Cardiac muscle cell (in vitro differentiated cells and primary cell): Measurements from ENCODE around the gene CTSW. TPM values are rescaled to one million over a fixed set of nuclear protein-coding genes. Genes with fewer than 3 reads are reported as not detected.

Experiments
- DNase-seq, 2 donors: peaks; one replicate each; pipeline versions ENCODE4 v3.0.0 to v3.0.0-alpha.2; 2010 to 2017; ENCODE audit warnings: low read depth in 1 of 2, low spot score in 1 of 2
- H3K27ac ChIP-seq: fragments of 200-600 bp; sonication (generic); 2 replicates; pipeline ENCODE4 v1.5.1; 2016
- H3K27me3 ChIP-seq: fragments of 200-600 bp; sonication (generic); 2 replicates; pipeline ENCODE4 v1.6.0; 2016; ENCODE audit warnings: control low read depth
- H3K36me3 ChIP-seq: fragments of 200-600 bp; sonication (generic); 2 replicates; pipeline ENCODE4 v1.5.1; 2016; ENCODE audit warnings: control low read depth
- H3K4me1 ChIP-seq: fragments of 200-600 bp; sonication (generic); 2 replicates; pipeline ENCODE4 v1.8.1; 2017; ENCODE audit warnings: low read depth, mild to moderate bottlenecking, mixed run types
- H3K4me3 ChIP-seq: fragments of 200-600 bp; sonication (generic); 2 replicates; pipeline ENCODE4 v1.5.1; 2016; ENCODE audit warnings: mild to moderate bottlenecking
- H3K9me3 ChIP-seq: fragments of 200-600 bp; sonication (generic); 2 replicates; pipeline ENCODE4 v1.5.1; 2017; ENCODE audit warnings: low read depth, mild to moderate bottlenecking, control low read depth
- polyA plus RNA-seq: library from polyadenylated mRNA; unstranded; fragments of >200 nt; fragmentation: Nextera tagmentation; extraction: Ambion mirVana; gene quantifications from 2 replicates; pipeline ENCODE4 v1.2.1, GENCODE V29; 2016
- total RNA-seq: library from RNA; depleted of rRNA; stranded (reverse); fragments of >200 nt; gene quantifications from 2 replicates; pipeline ENCODE4 v1.2.3, GENCODE V29; 2016
- TF ChIP-seq, protein P1 (sequence below): IDR thresholded peaks from 2 replicates; pipeline ENCODE4 v1.5.1; 2012; ENCODE audit warnings: low read depth, mild to moderate bottlenecking, low read length

The CTSW gene
- total and polyA plus RNA-seq, 2 experiments from 2014 or later = 0.60 TPM; not detected in 1

DNA sequence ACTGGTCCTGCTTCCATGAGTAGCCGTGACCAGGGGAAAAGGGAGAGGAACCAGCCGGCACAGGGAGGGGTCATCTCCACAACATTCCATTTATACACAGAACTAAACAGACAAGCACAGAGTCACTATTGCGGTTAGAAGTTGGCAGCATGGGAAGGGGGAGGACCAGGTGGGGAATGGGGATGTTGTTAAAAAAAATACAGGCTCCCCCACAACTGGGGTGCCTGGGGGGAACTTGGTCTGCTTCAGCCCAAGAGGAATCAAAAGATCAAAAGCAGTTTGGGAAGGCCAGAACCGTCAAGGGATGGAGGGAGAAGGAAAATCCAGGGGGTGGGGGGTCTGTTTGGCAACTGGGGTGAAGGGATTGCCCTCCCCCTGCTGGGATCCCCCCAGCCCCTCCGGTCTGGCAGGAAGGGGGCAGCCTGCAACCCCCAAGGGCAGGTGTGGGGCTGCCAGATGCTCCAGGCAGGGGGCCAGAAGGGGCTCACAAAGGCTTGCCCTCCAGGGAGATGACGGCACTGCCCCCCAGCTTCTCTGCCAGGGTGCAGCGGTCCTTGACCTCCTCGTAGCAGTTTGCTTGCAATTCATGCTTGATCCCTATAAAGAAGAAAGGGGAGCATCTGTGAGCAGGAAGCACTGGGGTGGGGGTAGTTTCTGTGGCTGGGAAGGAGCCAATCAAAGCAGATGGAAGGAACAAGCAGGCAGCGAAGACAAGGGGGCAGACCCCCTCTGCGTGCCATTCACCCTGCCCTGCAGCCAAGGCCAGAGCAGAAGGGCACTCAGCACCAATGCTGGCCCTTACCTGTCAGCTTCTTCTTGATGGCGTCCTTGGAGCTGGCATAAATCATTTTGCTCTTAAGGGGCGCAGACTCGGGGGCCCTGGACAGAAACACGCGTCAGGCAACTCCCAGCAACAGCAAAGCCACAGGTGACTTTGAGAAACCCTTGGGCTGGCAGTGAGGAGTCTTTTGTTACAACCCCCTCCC is 24.5 kb upstream of the CTSW start:
- no peak for DNase-seq
- peaks cover 33% of the 10 kb centered on the region for H3K36me3 ChIP-seq

DNA sequence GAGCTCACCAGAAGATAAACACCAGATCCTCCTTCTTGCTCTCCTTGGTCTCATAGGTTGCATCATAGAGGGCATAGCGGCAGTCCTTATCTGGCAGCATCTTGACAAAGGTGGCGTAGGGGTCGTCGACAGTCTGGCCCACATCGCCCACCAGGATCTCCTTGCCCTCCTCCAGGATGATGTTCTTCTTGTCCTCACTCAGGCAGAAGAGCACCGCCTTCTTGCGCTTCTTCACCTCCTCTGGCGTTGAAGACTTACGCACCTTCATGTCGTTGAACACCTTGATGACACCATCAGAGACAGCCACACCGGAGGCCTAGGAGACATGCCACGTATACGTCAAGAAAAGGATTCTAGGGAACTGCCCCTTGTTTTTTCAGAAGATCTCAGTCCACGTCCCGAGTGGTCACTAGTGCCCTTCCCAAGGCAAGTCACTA is 23.7 kb upstream of the CTSW start:
- H3K27me3 ChIP-seq = no peaks in the 10 kb centered on the region
- H3K4me3 ChIP-seq = no peak overlapping the region
- peaks cover 33% of the 10 kb centered on the region for H3K36me3 ChIP-seq
- TF ChIP-seq, protein P1, sequence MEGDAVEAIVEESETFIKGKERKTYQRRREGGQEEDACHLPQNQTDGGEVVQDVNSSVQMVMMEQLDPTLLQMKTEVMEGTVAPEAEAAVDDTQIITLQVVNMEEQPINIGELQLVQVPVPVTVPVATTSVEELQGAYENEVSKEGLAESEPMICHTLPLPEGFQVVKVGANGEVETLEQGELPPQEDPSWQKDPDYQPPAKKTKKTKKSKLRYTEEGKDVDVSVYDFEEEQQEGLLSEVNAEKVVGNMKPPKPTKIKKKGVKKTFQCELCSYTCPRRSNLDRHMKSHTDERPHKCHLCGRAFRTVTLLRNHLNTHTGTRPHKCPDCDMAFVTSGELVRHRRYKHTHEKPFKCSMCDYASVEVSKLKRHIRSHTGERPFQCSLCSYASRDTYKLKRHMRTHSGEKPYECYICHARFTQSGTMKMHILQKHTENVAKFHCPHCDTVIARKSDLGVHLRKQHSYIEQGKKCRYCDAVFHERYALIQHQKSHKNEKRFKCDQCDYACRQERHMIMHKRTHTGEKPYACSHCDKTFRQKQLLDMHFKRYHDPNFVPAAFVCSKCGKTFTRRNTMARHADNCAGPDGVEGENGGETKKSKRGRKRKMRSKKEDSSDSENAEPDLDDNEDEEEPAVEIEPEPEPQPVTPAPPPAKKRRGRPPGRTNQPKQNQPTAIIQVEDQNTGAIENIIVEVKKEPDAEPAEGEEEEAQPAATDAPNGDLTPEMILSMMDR = no peak
- H3K4me1 ChIP-seq = peaks cover 7% of the 10 kb centered on the region
- no peak overlapping the region for H3K27ac ChIP-seq
- H3K9me3 ChIP-seq = no peaks in the 10 kb centered on the region
- no peak for DNase-seq

More for the DNA sequence above, 24.5 kb upstream of the CTSW start:
- Histone ChIP-seq H3K9me3 (no peaks in the 10 kb centered on the region), H3K4me1 (peaks cover 7% of the 10 kb centered on the region), H3K27ac (no peak overlapping the region), H3K27me3 (no peaks in the 10 kb centered on the region), H3K4me3 (no peak overlapping the region)
- TF ChIP-seq, protein P1 = no peak

DNA sequence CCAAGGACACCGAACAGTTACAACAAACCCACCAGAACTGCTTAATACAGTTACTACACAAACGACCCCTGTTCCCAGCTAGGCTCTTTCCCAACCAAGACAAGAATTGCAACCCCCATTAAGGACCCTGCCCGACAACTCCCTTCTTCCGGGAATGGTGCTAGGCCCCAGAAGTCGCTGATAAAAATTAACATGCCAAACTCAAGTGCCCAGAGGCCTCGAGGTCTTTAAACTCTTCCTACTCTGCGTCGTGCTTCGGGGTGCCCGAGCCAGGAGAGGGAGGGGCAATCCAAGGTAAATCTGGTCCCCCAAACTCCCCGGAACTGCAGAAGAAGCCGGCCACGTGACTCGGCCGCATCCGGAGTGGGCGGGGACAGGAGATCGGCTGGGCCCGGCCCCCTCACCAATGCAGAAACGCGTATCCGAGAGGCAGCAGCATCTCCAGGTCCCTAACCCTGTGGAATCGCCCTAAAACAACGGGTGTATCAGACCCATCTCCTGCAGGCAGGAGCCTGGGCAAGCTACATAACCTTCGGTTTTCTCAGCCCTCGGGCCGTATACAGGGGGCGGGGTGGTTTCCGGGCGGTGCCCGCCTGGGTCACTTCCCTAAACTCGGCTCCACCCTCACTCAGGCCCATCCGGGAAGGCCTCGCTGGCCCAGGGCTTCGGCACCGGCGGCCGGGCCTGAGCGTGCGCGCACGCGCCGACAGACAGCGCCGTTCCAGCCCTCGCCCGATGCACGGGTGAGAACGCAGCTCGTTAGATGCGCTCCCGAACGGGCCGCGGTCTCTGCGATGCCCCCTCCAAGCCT is 22.7 kb upstream of the CTSW start:
- TF ChIP-seq, protein P1 = no peak
- peak overlapping the region; percentile 99 for H3K27ac ChIP-seq
- no peaks in the 10 kb centered on the region for H3K9me3 ChIP-seq
- peaks cover 33% of the 10 kb centered on the region for H3K36me3 ChIP-seq
- no peaks in the 10 kb centered on the region for H3K27me3 ChIP-seq
- DNase-seq = peak; percentile 72 to 78
- H3K4me3 ChIP-seq = peak overlapping the region; percentile 76
- H3K4me1 ChIP-seq = peaks cover 7% of the 10 kb centered on the region

DNA sequence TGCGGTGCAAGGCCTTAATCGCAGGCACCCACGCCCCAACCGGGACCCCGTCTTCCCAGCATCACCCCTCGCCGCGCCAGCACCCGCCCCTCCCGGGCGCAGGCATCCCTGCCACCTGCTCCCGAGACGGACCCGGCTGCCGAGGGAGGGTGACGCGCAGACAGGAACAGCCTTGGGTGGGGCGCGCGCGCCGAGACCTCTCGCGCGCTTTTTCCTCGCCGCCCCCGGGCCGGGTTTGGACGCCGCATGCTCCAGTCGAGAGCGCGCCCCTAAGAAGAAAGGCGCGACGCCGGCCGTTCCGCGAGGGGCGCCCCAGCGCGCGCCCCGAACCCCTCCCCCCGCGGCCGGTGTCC is 22.2 kb upstream of the CTSW start:
- Histone ChIP-seq H3K27me3 (no peaks in the 10 kb centered on the region), H3K36me3 (peaks cover 37% of the 10 kb centered on the region), H3K4me3 (peak overlapping the region; percentile 76), H3K9me3 (no peaks in the 10 kb centered on the region), H3K4me1 (peaks cover 7% of the 10 kb centered on the region), H3K27ac (peak overlapping the region; percentile 99)
- no peak for DNase-seq
- TF ChIP-seq, protein P1 = no peak

DNA sequence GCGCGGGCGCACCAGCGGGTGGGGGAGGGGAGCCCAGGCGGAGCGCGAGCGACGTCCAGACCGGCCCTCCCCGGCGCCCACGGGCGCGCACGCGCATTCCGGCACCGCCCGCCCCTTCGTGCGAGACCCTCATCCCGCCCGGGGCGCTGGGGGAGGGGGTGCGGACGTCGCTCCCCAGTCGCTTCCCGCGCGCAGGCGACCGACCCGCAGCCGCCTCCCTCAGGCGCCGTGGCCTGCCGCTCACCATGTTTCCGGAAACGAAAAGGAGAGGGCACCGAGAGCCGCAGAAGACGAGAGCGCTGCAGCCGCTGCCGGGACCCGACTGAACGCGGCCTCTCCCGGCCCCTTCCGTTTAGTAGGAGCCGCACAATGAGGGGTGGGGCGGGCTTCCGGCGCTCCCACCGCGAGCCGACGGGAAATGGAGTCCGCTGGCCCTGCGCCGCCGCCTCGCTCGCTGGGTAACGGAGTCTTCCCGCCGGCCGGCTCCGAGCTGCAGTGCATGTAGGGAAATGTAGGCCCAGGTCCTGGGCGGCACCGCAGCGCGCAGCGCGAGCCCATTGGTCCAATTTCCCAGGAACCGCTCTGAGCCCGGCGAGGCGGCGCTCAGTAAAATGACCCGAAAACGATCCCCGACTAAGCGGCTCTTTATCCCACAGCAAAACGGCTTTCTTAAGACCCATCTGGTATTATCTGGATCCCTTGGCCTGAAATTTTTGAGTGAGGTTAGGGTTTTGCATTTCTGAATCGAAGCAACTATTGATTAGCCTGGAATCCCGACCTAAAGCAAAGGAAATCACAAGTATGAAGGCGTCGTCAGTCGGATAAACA is 21.6 kb upstream of the CTSW start, which contains the start of gene CFL1:
CFL1 (minus strand) TSS at position 328 of the 828 bp plus-strand sequence; CDS start at position 247, 81 bp downstream.
- TF ChIP-seq, protein P1 = no peak
- H3K4me1 ChIP-seq = peaks cover 7% of the 10 kb centered on the region
- DNase-seq = peak; percentile 98 to 99

More for the DNA sequence above, 21.6 kb upstream of the CTSW start, which contains the start of gene CFL1:
- H3K4me3 ChIP-seq = peak within 1 kb of the TSS; percentile 76
- no peaks in the 10 kb centered on the region for H3K9me3 ChIP-seq
- peak within 1 kb of the TSS; percentile 99 for H3K27ac ChIP-seq
- peaks cover 37% of the 10 kb centered on the region for H3K36me3 ChIP-seq
- no peaks in the 10 kb centered on the region for H3K27me3 ChIP-seq
